LNCAP (cell line): Measurements from ENCODE around the gene RNF4.

Experiments used
- CTCF ChIP-seq: fragments of 450-650 bp; IDR thresholded peaks from 2 replicates; pipeline ENCODE4 v1.5.1; 2017; ENCODE audit warnings: mild to moderate bottlenecking

The RNF4 gene

GRCh38 chr4:2534904-2535375, 66.0 kb downstream of the RNF4 start:
- no peak for TF ChIP-seq CTCF

- no peak for TF ChIP-seq CTCF
These were observed 66.7 kb downstream of the RNF4 start for GRCh38 chr4:2535376-2536192.

- TF ChIP-seq CTCF = no peak
These were observed 67.5 kb downstream of the RNF4 start, which contains the start of gene FAM193A for GRCh38 chr4:2536193-2537010. TSS of gene FAM193A (plus strand) at chr4:2536647. CDS start at chr4:2536916, 269 bp downstream.

GRCh38 chr4:2537011-2537830, 68.3 kb downstream of the RNF4 start:
- TF ChIP-seq CTCF = no peak

GRCh38 chr4:2545321-2546013, 76.6 kb downstream of the RNF4 start:
- TF ChIP-seq CTCF = no peak

GRCh38 chr4:2546286-2546823, 77.4 kb downstream of the RNF4 start:
- TF ChIP-seq CTCF = no peak
